Measurements from ENCODE around the gene SMAD6.

Gene SMAD6

DNA sequence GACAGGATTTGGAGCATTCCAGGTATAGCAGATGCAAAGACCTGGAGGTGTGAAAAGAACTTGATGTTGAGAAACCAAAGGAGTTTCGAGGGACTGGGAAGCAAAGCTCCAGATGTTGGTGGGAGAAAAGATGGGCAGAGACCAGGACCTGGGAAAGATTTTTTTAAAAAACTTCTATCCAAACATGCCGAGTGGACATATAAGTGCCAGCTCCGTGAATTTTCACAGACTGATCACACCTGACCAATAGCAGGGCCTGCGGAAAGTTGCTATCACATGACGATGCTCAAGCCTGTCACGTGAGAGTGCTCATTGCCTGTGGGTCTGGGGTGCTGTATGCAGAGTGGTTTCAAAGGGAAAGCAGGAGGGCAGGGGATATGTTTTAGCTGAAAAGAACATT is 19.9 kb downstream of the SMAD6 start:
- DNase-seq: no peak

DNA sequence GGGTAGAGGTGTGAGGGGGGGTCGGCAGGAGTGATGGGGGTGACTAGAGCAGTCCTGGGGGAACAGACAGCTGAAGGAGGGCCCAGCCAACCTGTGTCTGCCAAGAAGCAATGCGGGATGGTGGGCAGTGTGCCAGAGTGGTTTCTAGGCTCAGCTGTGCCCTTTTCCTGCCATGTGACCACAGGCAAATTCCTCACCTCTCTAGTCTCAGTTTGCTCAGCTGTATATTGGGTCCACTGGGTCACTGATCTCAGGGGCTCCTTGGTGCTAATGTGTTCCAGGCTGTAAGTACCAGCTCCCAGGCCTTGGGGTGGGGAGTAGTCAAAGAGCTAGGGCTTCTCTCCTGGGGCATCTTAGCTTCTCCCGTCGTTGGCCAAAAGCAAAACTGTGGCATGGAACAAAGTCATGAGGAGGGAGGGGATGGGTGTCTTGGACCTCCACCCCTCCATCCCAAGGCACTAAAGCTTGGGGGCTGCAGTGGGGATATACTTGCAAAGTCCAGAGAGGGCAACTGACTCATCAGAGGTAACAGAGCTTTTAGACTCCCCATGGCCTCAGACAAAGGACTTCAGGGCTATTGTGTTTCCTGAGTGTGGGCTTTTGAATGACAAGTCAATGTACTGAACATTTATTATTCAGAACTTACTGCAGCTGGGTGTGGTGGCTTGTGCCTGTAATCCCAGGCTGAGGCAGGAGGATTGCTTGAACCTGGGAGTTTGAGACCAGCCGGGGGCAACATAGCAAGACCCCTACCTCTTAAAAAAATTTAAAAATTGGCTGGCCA is 20.9 kb downstream of the SMAD6 start:
- no peak for DNase-seq

DNA sequence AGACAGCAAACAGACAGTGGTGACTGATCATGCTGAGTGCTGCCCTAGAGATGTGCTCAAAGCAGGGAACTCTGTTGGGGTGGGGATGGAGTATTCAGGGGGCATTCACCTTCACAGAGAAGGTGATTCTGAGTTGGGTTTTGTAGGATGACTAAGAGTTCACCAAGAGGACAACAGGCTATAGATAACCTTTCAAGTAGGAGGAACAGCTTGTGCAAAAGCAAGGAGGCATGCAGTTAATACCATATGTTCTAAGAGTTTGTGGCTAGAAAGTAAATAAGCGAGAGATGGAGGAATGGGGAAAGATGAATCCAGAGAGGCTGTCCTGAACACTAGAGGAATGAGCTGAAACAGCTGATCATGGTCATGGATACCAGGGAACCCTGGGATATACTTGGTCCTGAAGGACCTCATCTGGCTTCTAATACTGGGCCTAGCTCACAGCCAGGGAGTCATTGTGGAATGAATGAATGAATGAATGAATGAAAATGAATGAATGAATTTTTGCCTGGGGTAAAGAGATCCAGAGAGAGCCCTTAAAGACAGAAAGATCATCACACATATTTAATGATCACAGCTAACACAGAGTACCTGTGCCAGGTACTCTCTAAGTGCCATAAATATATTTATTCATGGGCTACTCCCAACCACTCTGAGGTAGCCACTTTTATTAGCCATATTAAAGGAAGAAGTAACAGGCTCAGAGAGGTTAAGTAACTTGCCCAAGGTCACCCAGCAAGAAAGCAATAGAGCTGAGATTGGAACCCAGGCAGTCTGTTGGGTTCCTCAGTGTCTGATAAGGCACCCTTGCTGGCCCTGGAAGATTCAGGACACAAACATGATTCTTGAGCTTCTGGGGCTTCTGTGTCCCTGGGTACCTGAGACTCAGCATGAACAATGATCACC is 22.0 kb downstream of the SMAD6 start:
- DNase-seq: no peak

DNA sequence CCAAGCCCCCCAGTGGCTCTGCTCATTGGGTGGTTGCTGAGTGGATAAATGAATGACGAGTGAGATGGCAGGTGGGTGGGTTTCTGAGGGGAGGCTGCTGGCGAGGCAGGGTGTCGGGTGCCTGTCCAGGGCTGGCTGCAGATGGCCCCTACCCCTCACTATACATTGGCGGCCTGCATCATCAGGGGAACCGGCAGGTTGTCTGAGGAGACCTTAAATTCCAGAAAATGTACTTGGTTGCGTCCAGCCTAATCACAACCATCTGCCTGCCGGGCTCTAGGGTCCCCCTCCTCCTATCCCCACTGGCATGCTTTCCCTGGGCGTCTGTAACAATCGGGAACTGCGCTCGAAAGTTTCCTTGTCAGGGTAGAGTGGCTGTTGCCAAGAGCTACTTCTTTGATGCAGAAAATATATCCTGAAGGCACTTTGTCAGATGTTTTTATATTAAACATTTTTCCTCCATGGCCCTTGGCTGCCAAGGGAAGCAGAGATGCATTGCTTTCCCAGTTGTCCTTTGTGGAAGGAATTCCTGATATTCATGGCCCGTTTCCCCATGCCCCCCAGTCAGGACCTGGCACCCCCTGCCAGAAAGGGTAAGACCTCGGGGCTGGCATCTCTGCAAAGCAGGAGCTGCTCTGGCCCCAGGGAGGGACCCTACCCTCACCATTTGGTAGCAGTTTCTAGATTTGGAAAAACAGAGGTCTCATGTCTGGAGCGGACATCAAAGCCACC is 22.9 kb downstream of the SMAD6 start:
- no peak for DNase-seq

DNA sequence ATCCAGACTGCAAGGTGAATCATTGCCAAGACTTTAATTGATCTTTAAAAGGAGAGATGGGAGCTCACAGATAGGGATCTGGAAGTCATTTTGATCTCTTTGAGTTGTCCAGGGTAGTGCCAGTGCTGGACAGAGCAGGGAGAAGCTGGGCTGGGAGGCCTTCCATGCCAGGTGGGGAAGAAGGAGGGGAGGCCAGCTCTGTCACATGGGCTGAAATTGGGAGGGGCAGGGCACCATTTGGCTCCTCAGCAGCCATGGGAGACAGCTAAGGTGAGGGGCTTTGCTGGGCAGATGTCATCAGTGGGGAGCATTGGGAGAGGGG is 23.4 kb downstream of the SMAD6 start:
- no peak for DNase-seq

DNA sequence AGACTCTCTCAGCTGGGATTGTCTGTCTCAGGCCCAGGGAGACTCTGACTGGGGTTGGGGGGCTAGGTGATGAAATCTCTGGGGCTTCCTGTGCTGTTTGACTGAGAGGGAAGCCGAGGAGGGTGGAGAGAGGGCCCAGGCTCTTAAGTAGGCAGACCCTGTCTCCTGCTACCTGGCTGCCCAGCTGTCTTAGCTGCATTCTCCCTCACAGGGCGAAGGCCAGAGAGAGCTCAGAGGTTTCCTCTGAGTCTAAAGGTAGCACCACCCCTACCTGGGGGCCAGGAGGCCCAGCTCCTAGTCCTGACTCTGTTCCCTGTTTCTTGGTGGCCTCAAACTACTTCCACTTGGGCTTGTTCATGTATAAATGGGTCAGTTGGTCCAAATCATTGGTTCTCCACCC is 24.4 kb downstream of the SMAD6 start:
- no peak for DNase-seq

DNA sequence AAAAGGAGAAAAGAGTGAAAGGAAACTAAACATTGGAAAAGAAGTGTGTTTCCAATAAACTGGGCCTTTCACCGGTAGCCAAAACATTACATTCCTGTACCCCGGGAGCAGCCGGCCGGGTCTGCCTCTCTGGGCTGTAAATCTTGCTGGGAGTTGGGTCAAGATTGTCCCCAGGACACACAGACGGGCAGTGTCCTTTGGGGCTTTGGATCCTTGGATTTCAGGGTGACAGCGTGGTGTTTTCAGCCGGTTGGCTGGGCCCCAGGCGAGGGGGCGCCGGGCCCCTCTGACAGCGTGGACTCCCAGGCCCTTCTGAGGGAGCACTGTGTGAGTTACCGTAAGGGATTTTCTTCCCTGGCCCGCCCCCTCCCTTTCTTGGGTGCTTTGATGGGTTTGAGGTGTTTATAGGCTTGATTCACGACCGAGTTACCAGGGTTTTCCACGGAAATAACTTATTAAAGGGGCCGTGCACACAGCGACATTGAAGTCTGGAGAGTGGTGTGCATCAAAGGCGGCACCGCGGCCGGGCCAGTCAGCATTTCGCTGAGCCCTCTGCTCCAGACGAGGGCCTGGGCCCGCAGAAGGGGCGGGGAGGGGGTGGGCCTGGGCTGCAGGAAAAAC is 27.4 kb downstream of the SMAD6 start:
- DNase-seq: no peak

DNA sequence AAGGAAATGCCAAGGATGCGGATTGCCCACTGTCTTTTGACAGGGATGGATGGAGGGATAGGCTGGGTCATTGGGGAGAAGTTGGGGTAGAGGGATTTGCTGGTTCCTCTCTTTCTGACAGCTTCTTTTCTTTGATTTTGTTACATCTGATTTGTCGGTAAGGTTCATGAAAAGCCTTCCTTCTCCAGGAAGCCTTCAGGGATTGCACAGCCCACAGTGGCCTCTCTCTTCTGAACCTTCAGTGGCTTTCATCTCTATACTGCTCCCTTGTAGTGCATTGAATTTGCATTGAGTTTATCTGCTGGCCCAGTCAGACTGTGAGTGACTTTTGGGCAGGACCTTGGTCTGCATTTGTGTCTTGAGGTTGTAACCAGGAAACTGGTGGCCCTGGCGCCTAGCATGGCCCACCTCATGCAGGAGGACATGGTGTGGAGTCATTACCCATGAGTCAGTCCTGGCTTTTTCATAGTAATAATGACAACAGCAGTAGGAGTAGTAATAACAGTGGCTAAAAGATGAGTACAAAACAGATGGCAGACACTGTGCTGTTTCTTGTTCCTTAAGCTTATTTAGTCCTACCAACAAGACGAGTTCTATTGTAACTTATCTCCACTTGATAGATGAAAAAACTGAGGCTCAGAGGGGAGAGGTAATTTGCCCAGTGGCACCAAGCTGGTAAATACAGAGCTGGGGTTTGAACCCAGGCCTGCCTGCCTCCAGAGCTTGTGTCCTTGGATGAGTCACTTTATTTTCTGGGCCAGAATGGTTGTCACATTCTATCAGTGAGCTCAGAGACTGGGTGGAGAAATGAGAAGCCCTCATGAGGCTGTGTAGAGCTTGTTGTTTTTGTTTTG is 28.4 kb downstream of the SMAD6 start:
- no peak for DNase-seq

DNA sequence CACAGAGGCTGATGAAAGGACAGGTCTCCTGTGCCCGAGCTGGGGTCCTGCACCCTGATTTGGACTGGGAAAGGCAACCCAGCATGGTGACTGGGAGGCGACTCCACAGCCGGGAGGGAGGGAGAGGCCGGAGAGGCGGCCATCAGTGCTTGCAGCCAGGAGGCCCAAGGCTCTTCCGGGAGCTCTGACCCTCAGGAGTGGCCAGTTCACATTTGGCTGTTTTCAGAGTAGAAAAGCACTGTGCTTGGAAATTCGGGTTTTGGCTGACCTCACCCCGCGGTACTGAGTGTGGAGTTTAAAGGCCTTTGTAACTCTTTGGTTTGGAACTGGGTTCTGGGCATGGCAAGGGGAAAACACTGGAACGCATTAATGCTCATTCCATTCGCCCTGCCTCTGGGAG is 31.9 kb downstream of the SMAD6 start:
- DNase-seq: no peak

DNA sequence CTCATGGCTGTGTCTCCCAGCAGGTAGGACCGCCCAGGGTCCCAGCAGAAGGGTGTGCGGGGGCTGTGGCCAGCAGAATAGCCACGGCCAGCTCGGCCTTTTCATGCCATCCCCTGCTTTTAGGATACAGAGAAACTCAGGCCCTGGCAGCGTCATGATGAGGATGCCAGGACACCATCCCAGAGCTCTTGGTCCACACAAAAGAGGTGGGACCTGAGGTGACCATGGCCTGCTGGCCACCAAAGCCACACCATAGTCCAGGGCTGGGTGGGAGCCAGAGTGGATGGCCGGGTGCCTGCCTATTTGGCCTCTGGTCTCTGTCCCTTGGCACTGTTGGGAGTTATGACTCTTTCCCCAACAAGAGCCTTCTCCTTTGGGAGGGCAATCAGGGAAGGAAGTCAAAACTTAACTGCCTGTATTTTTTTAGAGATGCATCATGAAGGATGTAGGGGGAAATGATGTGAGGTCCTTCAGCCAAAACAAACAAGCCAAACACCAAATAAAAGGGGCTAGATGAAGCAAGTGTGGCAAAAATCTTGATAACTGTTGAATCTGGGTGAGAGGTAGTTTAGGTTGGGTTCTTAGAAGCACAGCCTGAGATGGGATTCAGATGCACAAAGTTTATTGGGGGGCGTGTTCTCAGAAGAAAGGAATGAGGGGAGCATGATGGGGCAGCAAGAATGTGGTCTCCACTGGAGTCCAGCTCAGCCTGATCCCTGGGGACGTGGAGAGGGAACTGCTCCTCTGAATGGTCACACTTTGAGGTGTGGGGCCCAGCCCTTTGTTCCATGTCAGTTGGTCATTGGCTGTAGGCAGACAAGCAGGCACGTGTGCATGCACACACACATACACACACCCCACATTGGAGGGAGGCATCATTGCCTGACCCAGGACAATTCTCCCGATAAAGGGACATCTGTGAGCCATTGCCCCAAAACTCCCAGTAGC is 33.2 kb downstream of the SMAD6 start:
- DNase-seq: no peak

DNA sequence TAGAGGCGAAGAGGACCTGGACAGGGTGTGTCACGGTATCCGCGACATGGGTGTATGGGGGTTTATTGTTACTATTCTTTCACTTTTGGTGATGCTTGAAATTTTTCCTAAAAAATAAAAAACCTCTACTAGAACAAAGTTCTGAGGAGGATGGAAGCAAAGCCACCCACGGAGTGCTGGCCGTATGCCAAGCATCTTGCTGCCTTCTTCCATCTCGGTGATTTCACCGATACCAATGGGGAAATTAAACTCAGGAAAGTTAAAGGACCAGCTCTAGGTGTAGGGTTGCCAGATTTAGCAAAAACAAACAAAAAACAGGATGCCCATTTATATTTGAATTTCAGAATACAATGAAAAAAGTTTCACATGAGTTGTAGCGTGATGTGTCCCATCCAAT is 33.9 kb downstream of the SMAD6 start:
- DNase-seq: no peak

DNA sequence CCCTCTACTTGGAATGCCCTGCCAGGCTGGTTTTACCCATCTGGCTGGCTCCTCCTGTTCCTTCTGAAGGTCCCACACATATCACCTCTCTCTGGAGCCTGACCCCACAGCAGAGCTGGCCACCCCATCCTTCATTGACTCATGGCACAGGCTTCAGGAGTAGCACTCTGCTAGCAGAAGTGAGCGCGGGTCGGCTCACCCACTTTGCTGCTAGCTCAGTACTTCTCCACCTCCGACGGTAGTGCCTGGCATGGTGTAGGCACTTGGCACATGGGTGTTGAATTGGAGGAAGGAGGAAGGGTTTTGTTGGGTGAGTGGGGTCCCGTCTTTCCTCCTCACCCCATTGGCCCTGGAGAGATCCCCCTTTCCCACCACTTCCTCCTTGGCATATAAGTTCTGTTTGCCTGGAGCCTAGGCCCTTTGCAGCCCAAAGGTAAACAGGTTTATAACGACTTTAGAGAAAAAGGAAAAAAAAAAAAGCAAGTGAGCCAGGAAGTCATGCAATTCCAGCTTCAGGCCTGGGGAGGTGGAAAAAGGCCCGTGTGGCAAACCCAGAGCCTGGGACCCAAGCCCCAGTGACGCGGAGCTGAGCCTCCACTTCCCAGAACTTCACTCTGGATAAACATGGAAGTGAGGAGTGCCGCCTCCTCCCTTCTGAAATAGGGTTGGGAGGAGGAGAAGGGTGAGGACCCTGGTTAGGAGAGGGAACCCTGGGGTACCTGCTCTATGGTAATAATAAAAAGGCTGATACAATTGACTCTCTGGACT is 35.4 kb downstream of the SMAD6 start:
- DNase-seq: no peak

DNA sequence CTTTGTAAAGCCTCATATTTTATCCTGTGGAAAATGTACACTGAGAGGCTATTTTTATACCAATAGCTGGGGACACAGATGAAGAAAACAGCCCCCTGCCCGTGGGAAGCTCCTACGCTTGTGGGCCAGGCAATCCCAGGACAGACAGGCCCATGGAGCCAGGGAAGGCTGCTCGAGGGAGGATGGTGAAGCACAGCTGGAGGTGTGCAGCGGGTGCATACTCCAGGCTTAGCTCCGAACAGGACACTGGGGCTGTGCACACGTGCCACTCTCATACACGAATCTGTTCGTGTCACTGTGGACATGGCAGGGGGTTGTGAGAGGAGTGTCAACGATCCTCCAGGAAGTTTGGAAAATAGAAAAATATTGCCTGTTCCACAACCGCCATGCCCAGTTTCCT is 36.1 kb downstream of the SMAD6 start:
- DNase-seq: no peak

DNA sequence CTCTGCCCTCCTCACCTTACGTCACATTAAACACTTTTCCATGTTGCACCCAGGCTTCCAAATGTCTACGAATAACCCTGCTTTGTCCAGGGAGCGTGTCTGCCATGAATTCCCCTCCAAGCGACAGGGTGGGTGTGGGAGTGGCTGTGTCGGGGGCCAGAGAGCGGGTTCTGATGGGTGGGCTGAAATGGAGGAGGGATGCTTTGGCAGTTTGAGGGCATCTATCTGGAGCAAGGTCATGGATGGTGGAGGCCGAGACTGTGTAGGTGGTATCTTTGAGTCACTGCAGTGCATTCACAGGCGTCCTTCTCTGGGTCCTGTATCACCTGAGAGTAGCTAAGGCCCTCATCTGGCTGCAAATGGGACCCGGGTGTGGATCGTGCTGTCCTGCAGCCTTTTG is 36.6 kb downstream of the SMAD6 start:
- DNase-seq: no peak

DNA sequence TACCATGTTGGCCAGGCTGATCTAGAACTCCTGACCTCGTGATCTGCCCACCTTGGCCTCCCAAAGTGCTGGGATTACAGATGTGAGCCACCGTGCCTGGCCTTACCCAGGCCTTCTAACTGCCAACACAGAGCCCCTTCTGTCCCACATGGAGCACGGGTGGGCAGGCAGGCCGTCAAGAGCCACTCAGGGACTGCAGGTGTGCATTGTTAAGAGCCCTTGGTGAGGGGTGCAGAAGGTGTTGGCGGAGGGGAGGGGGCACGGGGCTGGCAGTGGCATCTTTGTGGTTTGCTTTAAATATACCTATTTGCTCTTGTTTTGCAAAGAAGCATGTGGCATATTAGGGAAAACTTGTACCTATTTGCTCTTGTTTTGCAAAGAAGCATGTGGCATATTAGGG is 37.3 kb downstream of the SMAD6 start:
- DNase-seq: no peak

DNA sequence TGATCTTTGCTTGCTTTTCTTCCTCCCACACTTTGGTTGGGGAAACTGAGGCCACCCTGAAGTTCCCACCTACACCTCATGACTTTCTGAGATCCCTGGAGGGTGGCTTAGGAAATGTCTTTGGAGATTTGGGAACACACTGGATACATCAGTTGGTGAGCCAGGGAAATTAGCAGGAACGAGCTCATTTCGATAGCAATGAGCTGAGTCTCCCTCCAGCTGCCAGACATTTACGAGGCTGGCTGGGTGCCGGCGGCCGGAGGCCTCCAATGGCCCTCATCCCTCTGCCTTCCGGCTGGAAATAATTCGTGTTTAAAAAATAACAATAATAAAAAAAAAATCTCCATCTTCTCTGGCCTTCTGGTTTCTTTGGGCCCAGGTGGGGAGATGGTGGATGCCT is 38.8 kb downstream of the SMAD6 start:
- no peak for DNase-seq

DNA sequence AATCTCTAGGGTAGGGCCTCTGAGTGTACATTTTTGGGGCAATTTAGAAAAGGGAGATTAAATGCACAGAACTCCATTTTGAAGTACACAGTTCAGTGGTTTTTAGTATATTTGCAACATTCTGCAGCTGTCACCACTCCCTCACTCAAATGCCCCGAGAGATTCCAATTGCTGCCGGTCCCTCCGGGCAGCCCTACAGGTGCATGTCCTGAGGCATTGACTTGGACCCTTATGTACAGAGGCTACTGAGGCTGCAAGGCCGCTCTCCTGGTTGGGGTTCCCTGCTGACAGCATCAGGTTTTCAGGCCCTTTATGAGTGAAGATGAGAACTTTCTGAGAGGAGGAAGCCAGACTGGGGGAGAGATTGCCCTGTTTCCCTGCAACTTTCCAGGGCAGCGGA is 39.6 kb downstream of the SMAD6 start:
- DNase-seq: no peak

DNA sequence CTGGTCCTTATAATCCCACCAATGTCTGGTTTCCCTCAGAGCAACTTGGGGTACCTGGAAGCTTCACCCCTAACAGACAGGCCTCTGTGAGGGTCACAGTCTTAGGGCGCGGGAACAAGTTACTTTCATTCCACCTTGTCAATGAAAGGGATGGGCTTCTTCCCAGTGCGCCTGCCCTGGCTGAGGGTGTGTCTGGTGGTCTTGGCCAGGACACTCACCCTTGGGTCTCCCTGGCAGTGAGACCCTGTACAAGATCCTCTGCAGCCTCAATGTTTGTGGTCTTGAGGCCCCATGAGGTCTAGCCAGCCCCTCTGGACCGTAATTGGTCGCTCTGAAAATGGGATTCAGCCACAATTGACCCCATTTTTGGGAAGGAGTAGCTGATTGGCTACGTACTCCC is 40.2 kb downstream of the SMAD6 start:
- DNase-seq: no peak

DNA sequence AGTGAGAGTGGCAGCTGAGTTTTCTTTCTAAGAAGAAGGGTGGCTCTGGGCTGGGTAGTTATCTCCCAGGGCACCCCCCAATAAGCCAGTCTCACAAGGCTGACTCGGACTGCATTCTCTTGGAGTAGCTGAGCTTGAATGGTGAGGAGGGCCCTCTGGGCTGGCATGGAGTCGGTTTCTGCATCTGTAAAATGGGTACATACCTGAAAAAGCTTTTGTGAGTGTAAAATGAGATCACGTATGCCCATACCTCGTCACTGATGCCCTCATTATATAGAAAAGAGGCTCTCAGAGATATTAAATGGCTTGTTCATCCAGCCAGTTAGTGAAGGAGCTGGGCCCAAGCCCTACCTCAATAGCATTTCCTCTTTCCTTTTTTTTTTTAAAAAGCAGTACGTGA is 41.2 kb downstream of the SMAD6 start:
- DNase-seq: no peak
